HepG2 (cell line): ENCODE measurements around the gene HLA-DPA1. TPM values are rescaled to one million over a fixed set of nuclear protein-coding genes. Genes with fewer than 3 reads are reported as not detected.

Experiments used
- ATAC-seq: fragments of 200-7000 bp; cut with Tn5 transposase; 3 replicates; pipeline ENCODE4 v1.9.1; 2020; ENCODE audit warnings: mild to moderate bottlenecking, moderate library complexity
- BruUV-seq: library from RNA; stranded (reverse); fragments of 400-500 nt; replicated peaks from 2 replicates; lab custom pipeline; 2021; lab: Mats Ljungman, UMichigan
- CTCF ChIA-PET: fragments of 300-600 bp; formaldehyde crosslinking; extraction: SDS; loops from one replicate; lab custom pipeline; 2021; ENCODE audit warnings: low total read pairs, inconsistent platforms, low intra/inter-chr PET ratio; lab: Yijun Ruan, JAX
- POLR2A ChIA-PET: fragments of 350-600 bp; sonication (Branson Sonifier 250); formaldehyde crosslinking; loops from one replicate; lab custom pipeline; 2020; ENCODE audit warnings: antibody characterized with exemption, inconsistent platforms; lab: Yijun Ruan, JAX
- DNase-seq: peaks from one replicate; pipeline ENCODE4 v3.0.0-alpha.2; 2015; ENCODE audit warnings: low spot score
- FAIRE-seq: peaks from 3 replicates; lab custom pipeline; 2011; peaks lifted over from hg19 to GRCh38; lab: Jason Lieb, UNC
- H2AFZ ChIP-seq: one replicate; pipeline ENCODE4 v1.6.1; 2011; ENCODE audit warnings: low read length, inconsistent platforms
- H3K27ac ChIP-seq: fragments of 300-600 bp; 3 replicates; pipeline ENCODE4 v1.8.0; 2011; ENCODE audit warnings: mixed run types, mild to moderate bottlenecking, mixed read lengths, low read length, inconsistent platforms; ENCODE audit not compliant: insufficient read depth; ENCODE audit errors: extremely low read length
- H3K27me3 ChIP-seq, 2 experiments: fragments of 200-600 bp in 1 of 2; 2 replicates in 1 of 2; 3 replicates in 1 of 2; pipeline versions ENCODE4 v1.6.0 to v1.8.0; 2011; ENCODE audit warnings: low read length in 2 of 2, mild to moderate bottlenecking in 2 of 2, moderate library complexity in 2 of 2, inconsistent platforms in 1 of 2; ENCODE audit not compliant: insufficient read depth in 2 of 2, control insufficient read depth in 1 of 2
- H3K36me3 ChIP-seq, 2 experiments: fragments of 200-600 bp in 1 of 2; replicated peaks in 1 of 2; 2 replicates in 1 of 2; 3 replicates in 1 of 2; pipeline versions ENCODE4 v1.5.1 to v1.8.0; 2011; ENCODE audit warnings: low read length in 2 of 2, inconsistent platforms in 1 of 2; ENCODE audit not compliant: insufficient read depth in 2 of 2, control insufficient read depth in 1 of 2
- H3K4me1 ChIP-seq: 2 replicates; pipeline ENCODE4 v1.5.1; 2012; ENCODE audit warnings: low read length, inconsistent platforms; ENCODE audit not compliant: insufficient read depth
- H3K4me2 ChIP-seq: 2 replicates; pipeline ENCODE4 v1.6.0; 2011; ENCODE audit warnings: low read depth, low read length, inconsistent platforms
- H3K4me3 ChIP-seq, 3 experiments: fragments of 200-600 bp in 1 of 3; sonication (generic), shearing (Covaris generic) in 1 of 3; replicated peaks in 1 of 3; 2 replicates each; pipeline ENCODE4 v1.5.1; 2011 to 2016; ENCODE audit warnings: low read length in 3 of 3, inconsistent platforms in 2 of 3, low read depth in 2 of 3, mild to moderate bottlenecking in 2 of 3, control low read depth in 1 of 3, mixed read lengths in 1 of 3; ENCODE audit not compliant: insufficient read depth in 1 of 3
- H3K79me2 ChIP-seq: one replicate; pipeline ENCODE4 v1.6.1; 2011; ENCODE audit warnings: low read length, inconsistent platforms; ENCODE audit not compliant: insufficient read depth
- H3K9ac ChIP-seq: 2 replicates; pipeline ENCODE4 v1.6.0; 2011; ENCODE audit warnings: mild to moderate bottlenecking, low read depth, low read length, inconsistent platforms; ENCODE audit not compliant: insufficient read depth
- H3K9me3 ChIP-seq: 2 replicates; pipeline ENCODE4 v1.5.1; 2012; ENCODE audit warnings: mild to moderate bottlenecking, low read length
- H4K20me1 ChIP-seq: 2 replicates; pipeline ENCODE4 v1.6.0; 2011; ENCODE audit warnings: inconsistent platforms, mild to moderate bottlenecking, low read length, moderate library complexity; ENCODE audit not compliant: insufficient read depth
- POLR2A ChIP-seq, 2 experiments: IDR thresholded peaks; 2 replicates each; pipeline ENCODE4 v1.6.1; 2011; ENCODE audit warnings: low read depth in 2 of 2, low read length in 2 of 2, mild to moderate bottlenecking in 1 of 2, moderate library complexity in 1 of 2; ENCODE audit not compliant: insufficient read depth in 1 of 2
- SOX13 ChIP-seq, 3 experiments: fragments of 450-650 bp in 1 of 3; sonication (generic) in 1 of 3; formaldehyde crosslinking in 1 of 3; IDR thresholded peaks in 2 of 3; conservative IDR thresholded peaks in 1 of 3; 2 replicates each; pipeline versions ENCODE4 v1.5.0 to v1.6.1; 2016 to 2020; ENCODE audit warnings: antibody characterized with exemption in 1 of 3, mild to moderate bottlenecking in 1 of 3, missing compliant biosample characterization in 1 of 3, missing genetic modification reagents in 1 of 3, moderate library complexity in 1 of 3
- SOX6 ChIP-seq, 2 experiments: fragments of 450-650 bp in 1 of 2; sonication (generic) in 1 of 2; formaldehyde crosslinking in 1 of 2; IDR thresholded peaks; 2 replicates each; pipeline versions ENCODE4 v1.4.0 to v1.6.1; 2017 to 2020; ENCODE audit warnings: antibody characterized with exemption in 1 of 2, mild to moderate bottlenecking in 1 of 2, missing genetic modification reagents in 1 of 2
- TCF7 ChIP-seq: sonication (generic); IDR thresholded peaks from 2 replicates; pipeline ENCODE4 v1.6.1; 2016; ENCODE audit warnings: antibody characterized with exemption, low read depth
- WGBS: methylation state at CpG from one replicate; pipeline ENCODE4 v1.1.6; 2017; ENCODE audit warnings: low lambda C conversion rate; 5-methylcytosine and 5-hydroxymethylcytosine counted together
- in situ Hi-C: cut with HindIII; loops from 2 replicates; pipeline ENCODE4 v1.10.0; 2017; ENCODE audit warnings: low pct_unique_long_range_greater_than_20kb; ENCODE audit not compliant: extremely low pct_ligation_motif_present
- intact Hi-C: fragments of 100-400 bp; cut with micrococcal nuclease; formaldehyde crosslinking; loops from one replicate; pipeline ENCODE4 v1.10.0; 2022; ENCODE audit not compliant: unreplicated experiment
- polyA plus RNA-seq, 8 experiments: library from polyadenylated mRNA; depleted of rRNA in 3 of 8; stranded (reverse) in 7 of 8; unstranded in 1 of 8; fragments of >200 nt; fragmentation: Illumina TruSeq in 4 of 8; extraction: Trizol in 4 of 8; gene quantifications; 2 replicates each; pipeline versions ENCODE4 v1.2.1 to v1.2.3, GENCODE V29; 2011 to 2016; ENCODE audit warnings: low read depth in 4 of 8, missing spikeins in 1 of 8, mixed read lengths in 1 of 8; ENCODE audit not compliant: insufficient read depth in 1 of 8
- total RNA-seq, 5 experiments: library from RNA; depleted of rRNA; stranded (reverse); fragments of >200 nt; fragmentation: Illumina TruSeq; extraction: Trizol; gene quantifications; 2 replicates each; pipeline ENCODE4 v1.2.3, GENCODE V29; 2016; ENCODE audit warnings: low read depth in 1 of 5

HLA-DPA1 gene
- total and polyA plus RNA-seq, 2 of the 13 experiments (the other 11 are each of a cell fraction or from before 2014, with no cell fraction given) = not detected

GRCh38 chr6:33057222-33058150 lies 16.0 kb downstream of the HLA-DPA1 start:
- no peak overlapping the region for H2AFZ ChIP-seq
- peaks cover 11% of the 10 kb centered on the region; the same call in 1 of the 2 replicates for H3K4me1 ChIP-seq
- in situ Hi-C loops (no loop called here), intact Hi-C loops (no loop called here)
- CTCF ChIA-PET = no interaction called here
- H3K9ac ChIP-seq = no peak overlapping the region
- no peaks in the 10 kb centered on the region for H3K36me3 ChIP-seq
- BruUV-seq = no TSS peak
- H3K79me2 ChIP-seq = no peaks in the 10 kb centered on the region
- no peaks in the 10 kb centered on the region for H4K20me1 ChIP-seq
- H3K27me3 ChIP-seq = peaks cover 0 to 4% of the 10 kb centered on the region in 2 experiments; a peak in 1 of 5 replicates
- FAIRE-seq = no peak
- no peak overlapping the region for H3K4me2 ChIP-seq
- H3K27ac ChIP-seq = no peak overlapping the region
- no peaks in the 10 kb centered on the region for H3K9me3 ChIP-seq
- ATAC-seq = no peak
- POLR2A ChIA-PET = no interaction called here
- H3K4me3 ChIP-seq = no peak overlapping the region
- no peak for DNase-seq
- WGBS = 3% methylated on average over 6 of the region's 6 CpGs
- no peak for TF ChIP-seq POLR2A (IDR thresholded peaks at IDR 0.05; ENCODE audit: insufficient read depth in 1 of 2, low read depth in 2 of 2, low read length in 2 of 2)

- H3K36me3 ChIP-seq = no peaks in the 10 kb centered on the region
Observed at GRCh38 chr6:33053230-33053629, 20.2 kb downstream of the HLA-DPA1 start.

More at GRCh38 chr6:33053230-33053629, 20.2 kb downstream of the HLA-DPA1 start:
- Histone ChIP-seq H3K9me3 (no peaks in the 10 kb centered on the region), H3K4me3 (no peak overlapping the region), H2AFZ (no peak overlapping the region), H3K27ac (no peak overlapping the region), H3K27me3 (peaks cover 0 to 20% of the 10 kb centered on the region in 2 experiments; a peak in 2 of 5 replicates), H3K4me1 (peaks cover 11% of the 10 kb centered on the region; the same call in 1 of the 2 replicates), H3K79me2 (no peaks in the 10 kb centered on the region), H3K9ac (no peak overlapping the region), H4K20me1 (no peaks in the 10 kb centered on the region), H3K4me2 (no peak overlapping the region)
- intact Hi-C loops = no loop called here
- in situ Hi-C loops = no loop called here
- FAIRE-seq (no peak), DNase-seq (peak; percentile 88), ATAC-seq (peak; percentile 70)
- POLR2A ChIA-PET = no interaction called here
- WGBS = 2% methylated on average over 4 of the region's 4 CpGs
- TF ChIP-seq SOX6 (IDR thresholded peaks at IDR 0.05) = no peak
- TF ChIP-seq SOX6 (CRISPR knock-in tag; IDR thresholded peaks at IDR 0.05) = no peak
- TF ChIP-seq SOX13 (IDR thresholded peaks at IDR 0.05) = no peak
- peak in 1 of 2 experiments; percentile 35; a peak in 1 of 4 replicates for TF ChIP-seq SOX13 (CRISPR knock-in tag; conservative IDR thresholded peaks at IDR 0.05 in 1 of 2, IDR thresholded peaks at IDR 0.05 in 1 of 2)
- TF ChIP-seq TCF7 = peak; percentile 41; the same call in 1 of the 2 replicates
- CTCF ChIA-PET = no interaction called here
- BruUV-seq = no TSS peak
